ENCODE measurements around the gene P2RX3. TPM values are rescaled to one million over a fixed set of nuclear protein-coding genes. Genes with fewer than 3 reads are reported as not detected.

The P2RX3 gene
- total and polyA plus RNA-seq, 2 of the 8 experiments (the other 6 are each of a cell fraction or from before 2014, with no cell fraction given): 0.45 to 0.47 TPM

DNA sequence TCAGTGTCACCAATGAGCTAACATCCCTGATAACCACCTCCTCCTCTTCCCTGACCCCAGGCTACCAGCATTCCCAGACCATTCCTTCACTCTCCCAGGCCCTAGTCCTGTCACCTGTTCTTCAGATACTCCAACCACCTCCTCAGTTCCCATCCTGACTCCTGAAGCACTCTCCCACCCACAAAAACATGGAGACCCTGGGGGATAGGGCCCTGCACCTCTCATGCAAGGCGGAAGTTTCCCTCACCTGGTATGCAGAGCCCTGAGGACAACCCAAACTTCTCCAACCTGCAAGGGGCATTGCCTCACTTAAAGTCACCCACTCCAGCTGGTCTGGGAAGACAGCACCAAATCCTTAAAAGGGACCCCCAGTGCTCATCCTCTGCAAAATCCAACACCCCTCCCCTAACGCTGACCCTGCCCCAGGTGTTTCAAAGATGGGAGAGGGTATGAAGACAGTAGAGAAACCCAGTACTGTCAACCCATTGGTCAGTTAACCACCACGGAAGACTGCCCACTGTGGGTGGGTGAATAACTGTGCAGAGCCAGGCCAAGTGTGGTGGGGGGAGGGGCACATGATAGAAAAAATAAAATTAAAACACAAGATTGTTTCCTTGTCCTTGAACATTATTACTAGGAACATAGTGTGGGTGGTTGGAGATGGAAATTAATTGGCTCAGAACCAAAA, 14.8 kb upstream of the P2RX3 start:
- Histone ChIP-seq H3K4me2 (ENCODE audit: insufficient read depth in 1 of 2, low read depth in 2 of 2, low read length in 2 of 2) (peak overlapping the region; percentile 74 to 78), H3K23me2 (ENCODE audit: low read depth, low read length) (peaks cover 17% of the 10 kb centered on the region), H3K4ac (replicated peaks; ENCODE audit: insufficient read length, low read depth, low read length) (peak overlapping the region; percentile 20), H3K4me1 (replicated peaks in 1 of 4; ENCODE audit: control insufficient read depth in 3 of 4, insufficient read depth in 4 of 4, low read length in 3 of 4) (peaks cover 0 to 24% (median 20%) of the 10 kb centered on the region in 4 experiments; a peak in 6 of 7 replicates), H2BK20ac (ENCODE audit: low read length) (no peak overlapping the region), H4K20me1 (replicated peaks in 1 of 2; ENCODE audit: control insufficient read depth in 1 of 2, insufficient read depth in 2 of 2, low read length in 2 of 2) (peaks cover 3 to 5% of the 10 kb centered on the region in 2 experiments), H3K79me1 (ENCODE audit: low read depth, low read length) (peaks cover 21% of the 10 kb centered on the region), H3K36me3 (ENCODE audit: control insufficient read depth in 2 of 4, insufficient read depth in 4 of 4, low read length in 3 of 4) (peaks cover 14 to 52% (median 38%) of the 10 kb centered on the region in 4 experiments), H3K79me2 (ENCODE audit: control insufficient read depth in 1 of 2, insufficient read depth in 2 of 2, low read length in 2 of 2) (peaks cover 8 to 43% of the 10 kb centered on the region in 2 experiments), H4K5ac (ENCODE audit: insufficient read length, low read depth, low read length) (no peak overlapping the region), H2BK12ac (ENCODE audit: low read depth, low read length) (0 out of 2 replicates have a peak overlapping the region, but pooled peaks have one; percentile 1), H3K9me3 (ENCODE audit: insufficient read depth in 2 of 2, low read depth in 1 of 2, low read length in 1 of 2) (no peaks in the 10 kb centered on the region), H3K14ac (ENCODE audit: insufficient read length) (no peak overlapping the region), H3K56ac (replicated peaks; ENCODE audit: insufficient read length, low read depth, low read length) (no peak overlapping the region), H3K27ac (ENCODE audit: low read depth, low read length) (no peak overlapping the region), H2AFZ (ENCODE audit: low read length) (no peak overlapping the region), H2AK5ac (ENCODE audit: low read depth, low read length) (0 out of 2 replicates have a peak overlapping the region, but pooled peaks have one; percentile 25), H4K8ac (ENCODE audit: extremely low read depth, insufficient read depth, low read length) (no peak overlapping the region), H3K18ac (ENCODE audit: extremely low read depth, low read length) (no peak overlapping the region; the same call in 1 of the 2 replicates), H2BK120ac (replicated peaks; ENCODE audit: low read depth, low read length) (no peak overlapping the region), H3K9ac (replicated peaks in 1 of 4; ENCODE audit: extremely low read depth in 1 of 4, low read depth in 3 of 4, low read length in 3 of 4) (peak overlapping the region in 2 of 4 experiments; percentile 67 to 71; a peak in 2 of 7 replicates), H2BK15ac (ENCODE audit: low read length) (peak overlapping the region; percentile 40; the same call in 1 of the 2 replicates), H2BK5ac (ENCODE audit: low read depth, low read length) (peak overlapping the region; percentile 37; the same call in 1 of the 2 replicates), H4K91ac (replicated peaks; ENCODE audit: insufficient read length, low read length) (no peak overlapping the region), H3K4me3 (ENCODE audit: extremely low read depth in 1 of 4, insufficient read depth in 2 of 4, low read depth in 3 of 4, low read length in 4 of 4) (peak overlapping the region; percentile 82 to 90 (median 88)), H3K27me3 (replicated peaks in 1 of 4; ENCODE audit: control insufficient read depth in 3 of 4, extremely low read depth in 1 of 4, insufficient read depth in 3 of 4, low read length in 3 of 4) (no peaks in the 10 kb centered on the region), H3K23ac (ENCODE audit: insufficient read length) (no peak overlapping the region)
- ChIA-PET CTCF (ENCODE audit: partially characterized antibody) (interaction anchor here (1.2 to 2.6 kb wide), 4 partner anchors 15 to 72 kb away, joined by 3 to 15 read pairs (median 4); no protein-coding TSS in a partner anchor), POLR2A (ENCODE audit: partially characterized antibody) (interaction anchor here (0.9 to 45.7 kb wide), 13 partner anchors 1 to 317 kb away, joined by 3 to 1279 read pairs (median 5); partner anchors contain the start of genes P2RX3, SSRP1, TIMM10 and TNKS1BP1)
- DNase-seq (ENCODE audit: low read depth in 1 of 2, low spot score in 2 of 2) (no peak), FAIRE-seq (no peak)
- WGBS, 2 experiments (ENCODE audit: extremely low coverage in 1 of 2, insufficient coverage in 1 of 2, insufficient read length in 1 of 2, insufficient replicate concordance in 2 of 2, low coverage in 1 of 2, low lambda C conversion rate in 2 of 2, missing lambda C conversion rate in 1 of 2): 58% methylated on average over 3 of the region's 3 CpGs; no CpG with 5 or more reads in 1 of the 2 experiments
- no peak for TF ChIP-seq SUZ12 (IDR thresholded peaks at IDR 0.05; ENCODE audit: low read length)
- no peak for TF ChIP-seq ASH2L (IDR thresholded peaks at IDR 0.05; ENCODE audit: low read length)
- no peak for TF ChIP-seq SRF (IDR thresholded peaks at IDR 0.05; ENCODE audit: low read depth, low read length)
- no peak for TF ChIP-seq SP4 (IDR thresholded peaks at IDR 0.05; ENCODE audit: low read length)
- no peak for TF ChIP-seq CEBPB (IDR thresholded peaks at IDR 0.05; ENCODE audit: low read depth, low read length)
- TF ChIP-seq BRCA1 (IDR thresholded peaks at IDR 0.05; ENCODE audit: low read depth, low read length): no peak
- no peak for TF ChIP-seq BACH1 (IDR thresholded peaks at IDR 0.05; ENCODE audit: low read length)
- TF ChIP-seq MAX (IDR thresholded peaks at IDR 0.05): no peak
- TF ChIP-seq POU5F1 (IDR thresholded peaks at IDR 0.05; ENCODE audit: low read depth, low read length): no peak
- no peak for TF ChIP-seq TEAD4 (IDR thresholded peaks at IDR 0.05; ENCODE audit: low read depth, low read length)
- TF ChIP-seq RBBP5 (IDR thresholded peaks at IDR 0.05; ENCODE audit: borderline replicate concordance, low read depth, low read length): no peak
- TF ChIP-seq TBP (IDR thresholded peaks at IDR 0.05; ENCODE audit: low read depth, low read length): no peak
- no peak for TF ChIP-seq SP1 (IDR thresholded peaks at IDR 0.05; ENCODE audit: low read depth, low read length)

Data from H1 (cell line).